22Rv1 (cell line): Measurements from ENCODE around the gene RHBDD3.

Experiments
- H3K27ac ChIP-seq: fragments of 450-650 bp; 2 replicates; pipeline ENCODE4 v1.5.1; 2017
- CTCF ChIP-seq: fragments of 450-650 bp; IDR thresholded peaks from 2 replicates; pipeline ENCODE4 v1.5.1; 2017; ENCODE audit warnings: mild to moderate bottlenecking
- ZFX ChIP-seq: fragments of 450-650 bp; IDR thresholded peaks from 2 replicates; pipeline ENCODE4 v1.6.1; 2017; ENCODE audit warnings: antibody characterized with exemption, borderline replicate concordance

The RHBDD3 gene

DNA sequence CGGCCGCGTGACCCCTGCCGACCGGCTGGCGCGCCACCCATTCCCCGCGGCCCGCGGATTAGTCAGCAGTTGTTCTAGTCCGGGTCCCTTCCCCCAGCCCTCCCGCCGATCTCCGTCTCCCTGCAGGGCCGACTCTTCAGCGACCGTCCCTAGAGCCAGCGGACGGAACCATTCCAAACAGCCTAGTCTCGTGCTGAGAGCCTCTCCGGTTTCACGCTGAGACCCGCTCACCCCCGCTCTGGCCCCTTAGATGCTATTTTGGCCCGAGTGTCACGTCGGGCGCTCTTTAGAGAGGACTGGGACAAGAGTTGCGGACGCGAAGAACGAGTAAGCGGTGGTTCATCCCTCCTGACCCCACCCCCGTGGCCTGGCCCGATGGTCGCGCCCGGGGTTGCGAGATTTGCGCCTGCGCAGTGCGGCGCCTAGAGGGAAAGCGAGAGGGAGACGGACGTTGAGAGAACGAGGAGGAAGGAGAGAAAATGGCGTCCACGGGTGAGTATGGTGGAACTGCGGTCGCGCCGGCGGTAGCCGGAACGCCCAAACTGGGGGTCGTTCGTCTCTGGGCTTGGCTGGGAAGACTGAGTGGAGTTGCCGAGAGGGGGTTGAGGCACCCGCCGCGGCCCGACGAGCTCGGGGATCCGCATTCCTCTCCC is at the start of gene RHBDD3, which contains the start of gene EWSR1:
Gene RHBDD3, minus strand, starts transcription at position 124 of the 653 bp plus-strand sequence. CDS start 2,355 bp downstream, outside the sequence.
Gene EWSR1, plus strand, starts transcription at position 411 of the 653 bp plus-strand sequence. Its CDS starts 69 bp downstream, at position 480.
- TF ChIP-seq CTCF, result no peak
- H3K27ac ChIP-seq, result peak within 1 kb of the TSS; percentile 93

GRCh38 chr22:29316141-29316828 is 48.5 kb upstream of the RHBDD3 start:
- no peak overlapping the region for H3K27ac ChIP-seq
- TF ChIP-seq CTCF, result no peak
- no peak for TF ChIP-seq ZFX

DNA sequence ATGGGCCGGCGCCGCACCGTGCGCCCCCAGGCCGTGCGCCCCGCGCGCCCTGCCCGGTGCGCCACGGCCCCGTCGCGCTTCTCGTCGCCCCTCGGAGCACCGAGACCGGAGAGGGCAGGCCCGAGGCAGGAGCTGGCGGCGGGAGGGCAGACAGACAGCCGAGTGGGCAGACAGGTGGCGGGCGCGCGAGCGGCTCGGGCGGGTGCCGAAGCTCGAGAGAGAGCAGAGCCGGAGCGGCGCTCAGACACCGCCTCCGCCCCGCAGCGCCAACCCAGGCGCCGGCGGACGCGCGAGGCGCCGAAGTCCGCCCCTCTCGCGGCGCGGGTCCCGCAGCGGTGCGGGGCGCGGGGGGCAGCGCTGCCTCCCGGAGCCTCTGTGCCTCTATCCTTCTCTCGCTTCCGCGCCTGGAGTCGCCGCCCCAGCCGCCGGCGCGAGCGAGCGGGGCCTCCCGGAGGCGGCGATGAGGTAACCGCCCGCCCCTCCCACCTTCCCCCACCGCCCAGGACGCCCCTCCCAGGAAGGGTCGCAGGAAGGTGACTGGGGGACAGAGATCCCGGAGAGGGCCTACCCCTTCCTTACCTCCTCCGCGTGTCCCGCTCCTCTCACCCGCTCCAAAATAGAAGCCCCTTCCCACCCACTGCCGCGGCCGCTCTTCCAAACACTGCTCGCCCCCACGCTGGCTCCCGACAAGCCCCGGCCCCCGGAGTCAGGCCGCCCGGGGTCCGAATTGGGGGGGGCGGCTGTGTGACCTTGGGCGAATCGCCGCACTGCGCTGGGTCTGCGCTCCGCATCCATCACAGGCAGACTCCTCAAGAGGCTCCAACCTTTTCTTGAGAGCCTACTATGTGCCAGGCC is 47.7 kb upstream of the RHBDD3 start, which contains the start of gene RASL10A:
Gene RASL10A, minus strand, starts transcription at position 412 of the 855 bp plus-strand sequence. CDS start 451 bp downstream, outside the sequence.
- TF ChIP-seq ZFX (no peak), CTCF (no peak)
- H3K27ac ChIP-seq, result no peak within 1 kb of the TSS

DNA sequence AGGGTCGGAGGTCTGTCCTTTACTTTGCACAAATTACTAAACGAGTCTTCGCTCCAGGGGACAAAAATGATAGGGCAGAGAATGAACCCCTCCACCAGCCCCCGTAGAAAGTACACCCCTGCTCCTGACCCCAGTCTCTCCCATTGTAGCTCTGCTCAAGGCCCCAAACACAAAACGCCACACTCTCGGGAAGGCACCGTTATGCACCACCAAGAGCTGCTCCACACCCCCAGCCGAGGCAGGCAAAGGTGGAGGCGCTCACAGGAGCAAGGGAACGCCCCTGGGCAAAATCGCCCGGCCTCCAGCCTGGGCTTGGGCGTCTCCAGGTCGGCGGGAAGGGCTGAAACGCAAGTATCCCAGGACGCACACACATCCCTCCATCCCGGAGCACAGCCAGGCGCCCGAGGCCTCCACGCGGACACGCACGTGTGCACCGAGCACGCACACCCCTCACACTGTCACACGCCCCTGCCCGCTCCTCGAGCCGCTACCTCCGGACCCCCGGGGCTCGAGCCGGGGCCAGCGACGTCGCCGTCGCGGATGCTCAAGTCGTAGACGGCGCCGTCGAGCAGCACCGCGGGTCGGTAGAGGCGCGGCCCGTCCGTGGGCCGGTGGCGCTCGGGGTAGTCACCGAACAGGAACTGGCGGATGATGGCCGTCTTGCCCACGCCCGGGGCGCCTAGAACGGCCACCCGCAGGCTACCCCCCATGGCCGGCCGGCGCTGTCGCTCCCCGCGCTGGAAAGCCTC is 46.9 kb upstream of the RHBDD3 start:
- TF ChIP-seq ZFX, result no peak
- no peak for TF ChIP-seq CTCF
- H3K27ac ChIP-seq, result no peak overlapping the region

- TF ChIP-seq CTCF (no peak), ZFX (no peak)
- no peak overlapping the region for H3K27ac ChIP-seq
These were observed 46.0 kb upstream of the RHBDD3 start for GRCh38 chr22:29313576-29314466.

GRCh38 chr22:29313126-29313575 is 45.4 kb upstream of the RHBDD3 start:
- H3K27ac ChIP-seq, result peak overlapping the region; percentile 32
- no peak for TF ChIP-seq ZFX
- TF ChIP-seq CTCF, result peak; percentile 95
